NCI-H2227 (cell line): Measurements from ENCODE around the gene IL22RA2.
"Not testable (repeated sequence)": the region's sequence is repeated elsewhere in the genome, so short reads cannot be mapped to it uniquely, and the experiment has no call there.

Experiments
- DNase-seq: peaks from one replicate; lab custom pipeline; 2025; ENCODE audit not compliant: unreplicated experiment; lab: John Stamatoyannopoulos, UW

IL22RA2 gene

GRCh38 chr6:137126875-137127485, 46.5 kb downstream of the IL22RA2 start:
- DNase-seq = no peak

GRCh38 chr6:137123078-137123477, 50.4 kb downstream of the IL22RA2 start:
- no peak for DNase-seq

GRCh38 chr6:137122612-137123011, 50.8 kb downstream of the IL22RA2 start:
- no peak for DNase-seq

- DNase-seq = no peak
Observed at GRCh38 chr6:137121401-137121997, 51.9 kb downstream of the IL22RA2 start.

- no peak for DNase-seq
Observed at GRCh38 chr6:137120748-137121147, 52.7 kb downstream of the IL22RA2 start.

GRCh38 chr6:137119196-137120104, 54.0 kb downstream of the IL22RA2 start:
- DNase-seq = no peak

GRCh38 chr6:137117581-137117980, 55.9 kb downstream of the IL22RA2 start:
- no peak for DNase-seq

GRCh38 chr6:137116807-137117206, 56.6 kb downstream of the IL22RA2 start:
- no peak for DNase-seq

- no peak for DNase-seq
Observed at GRCh38 chr6:137115658-137116057, 57.8 kb downstream of the IL22RA2 start.

GRCh38 chr6:137112067-137112355, 61.4 kb downstream of the IL22RA2 start:
- DNase-seq = no peak

- no peak for DNase-seq
Observed at GRCh38 chr6:137111296-137112066, 62.0 kb downstream of the IL22RA2 start.

- DNase-seq = no peak
Observed at GRCh38 chr6:137107767-137108105, 65.7 kb downstream of the IL22RA2 start.

GRCh38 chr6:137107047-137107766, 66.2 kb downstream of the IL22RA2 start:
- not testable (repeated sequence) for DNase-seq

GRCh38 chr6:137106183-137106582, 67.3 kb downstream of the IL22RA2 start:
- DNase-seq = no peak

GRCh38 chr6:137105375-137105774, 68.1 kb downstream of the IL22RA2 start:
- no peak for DNase-seq

- no peak for DNase-seq
Observed at GRCh38 chr6:137104926-137105325, 68.5 kb downstream of the IL22RA2 start.

GRCh38 chr6:137102851-137103492, 70.5 kb downstream of the IL22RA2 start:
- DNase-seq = no peak

- no peak for DNase-seq
Observed at GRCh38 chr6:137102050-137102848, 71.2 kb downstream of the IL22RA2 start.

- DNase-seq = no peak
Observed at GRCh38 chr6:137099689-137100403, 73.6 kb downstream of the IL22RA2 start.
